Sigmoid colon (tissue), 7 donors: ENCODE data around the gene C5AR1. TPM values are rescaled to one million over a fixed set of nuclear protein-coding genes. Genes with fewer than 3 reads are reported as not detected.
"Not testable (repeated sequence)": the region's sequence is repeated elsewhere in the genome, so short reads cannot be mapped to it uniquely, and the experiment has no call there.

ENCODE experiments used
- DNase-seq: peaks from one replicate; pipeline ENCODE4 v3.0.0-alpha.2; 2019
- H3K27ac ChIP-seq, 4 donors: fragments of 200-600 bp; sonication (generic); one replicate each; pipeline ENCODE4 v1.5.1; 2016 to 2019; ENCODE audit warnings: mild to moderate bottlenecking in 1 of 4
- H3K27me3 ChIP-seq, 3 donors: fragments of 200-600 bp; sonication (generic); one replicate each; pipeline ENCODE4 v1.5.1; 2019; ENCODE audit warnings: mild to moderate bottlenecking in 1 of 3
- H3K36me3 ChIP-seq, 4 donors: fragments of 200-600 bp; sonication (generic); one replicate each; pipeline ENCODE4 v1.5.1; 2016 to 2019
- H3K4me1 ChIP-seq, 4 donors: fragments of 200-600 bp; sonication (generic); one replicate each; pipeline ENCODE4 v1.5.1; 2017 to 2019
- H3K4me3 ChIP-seq, 4 donors: fragments of 200-600 bp; sonication (generic); one replicate each; pipeline ENCODE4 v1.5.1; 2017 to 2019; ENCODE audit warnings: mild to moderate bottlenecking in 2 of 4, moderate library complexity in 1 of 4
- H3K9me3 ChIP-seq, 4 donors: fragments of 200-600 bp in 3 of 4; sonication (generic) in 3 of 4; one replicate each; pipeline versions ENCODE4 v1.5.1 to v1.6.1; 2013 to 2019
- CTCF ChIP-seq, 4 experiments: fragments of 450-650 bp in 3 of 4; fragments of 200-600 bp in 1 of 4; IDR thresholded peaks; one replicate each; pipeline ENCODE4 v1.5.1; 2016 to 2019; ENCODE audit warnings: antibody characterized with exemption in 4 of 4, mild to moderate bottlenecking in 3 of 4, moderate library complexity in 2 of 4
- EP300 ChIP-seq, 4 donors: sonication (generic); formaldehyde crosslinking; IDR thresholded peaks; one replicate each; pipeline ENCODE4 v1.6.1; 2017; ENCODE audit warnings: antibody characterized with exemption in 4 of 4
- POLR2A ChIP-seq, 2 donors: fragments of 450-650 bp; IDR thresholded peaks; one replicate each; pipeline ENCODE4 v1.6.1; 2016; ENCODE audit warnings: antibody characterized with exemption in 2 of 2, mild to moderate bottlenecking in 2 of 2, moderate library complexity in 2 of 2
- POLR2AphosphoS5 ChIP-seq, 4 donors: sonication (generic); formaldehyde crosslinking; IDR thresholded peaks; one replicate each; pipeline ENCODE4 v1.6.1; 2017; ENCODE audit warnings: antibody characterized with exemption in 4 of 4
- WGBS, 2 donors: extraction: QIAGEN DNeasy Blood & Tissue Kit; methylation state at CpG; one replicate each; pipeline ENCODE4 v1.1.7; 2013; 5-methylcytosine and 5-hydroxymethylcytosine counted together
- intact Hi-C: fragments of 100-400 bp; cut with DNase I; formaldehyde crosslinking; loops from one replicate; pipeline ENCODE4 v1.15.1; 2023
- polyA plus RNA-seq, 3 donors: library from polyadenylated mRNA; stranded (reverse); fragments of 200-250 nt; gene quantifications; one replicate each; pipeline ENCODE4 v1.2.3, GENCODE V29; 2013
- total RNA-seq, 4 donors: library from RNA; depleted of rRNA; stranded (reverse); fragments of >200 nt; gene quantifications; one replicate each; pipeline ENCODE4 v1.1.0, GENCODE V29; 2016
- donor health status: healthy with polysubstance abuse.
- donor health status: Bipolar disorder and iron deficiency.
- donor health status: healthy.

Gene C5AR1
- total and polyA plus RNA-seq, 7 donors: 5.4 to 19.4 (median 7.8) TPM

GRCh38 chr19:47274891-47275761 lies 34.5 kb upstream of the C5AR1 start:
- peaks cover 0 to 58% (median 49%) of the 10 kb centered on the region in 4 donors for H3K4me1 ChIP-seq
- H3K27ac ChIP-seq: peak overlapping the region; percentile 93 to 97 (median 97)
- H3K36me3 ChIP-seq: peaks cover 12 to 14% (median 13%) of the 10 kb centered on the region in 4 donors
- peak overlapping the region; percentile 32 to 73 (median 70) for H3K4me3 ChIP-seq
- 10 to 11% methylated on average over 82 of the region's 82 CpGs for WGBS, 2 donors
- no peaks in the 10 kb centered on the region for H3K27me3 ChIP-seq
- TF ChIP-seq POLR2AphosphoS5 (IDR thresholded peaks at IDR 0.05) (peak in 1 of 4 donors; percentile 35), POLR2A (IDR thresholded peaks at IDR 0.05) (no peak)
- H3K9me3 ChIP-seq: no peaks in the 10 kb centered on the region
- intact Hi-C loops: loop anchor here (10.0 kb wide), 3 partner anchors 330 to 1350 kb away; partner anchors contain the start of genes BICRA and EHD2
- DNase-seq: peak; percentile 83

DNA sequence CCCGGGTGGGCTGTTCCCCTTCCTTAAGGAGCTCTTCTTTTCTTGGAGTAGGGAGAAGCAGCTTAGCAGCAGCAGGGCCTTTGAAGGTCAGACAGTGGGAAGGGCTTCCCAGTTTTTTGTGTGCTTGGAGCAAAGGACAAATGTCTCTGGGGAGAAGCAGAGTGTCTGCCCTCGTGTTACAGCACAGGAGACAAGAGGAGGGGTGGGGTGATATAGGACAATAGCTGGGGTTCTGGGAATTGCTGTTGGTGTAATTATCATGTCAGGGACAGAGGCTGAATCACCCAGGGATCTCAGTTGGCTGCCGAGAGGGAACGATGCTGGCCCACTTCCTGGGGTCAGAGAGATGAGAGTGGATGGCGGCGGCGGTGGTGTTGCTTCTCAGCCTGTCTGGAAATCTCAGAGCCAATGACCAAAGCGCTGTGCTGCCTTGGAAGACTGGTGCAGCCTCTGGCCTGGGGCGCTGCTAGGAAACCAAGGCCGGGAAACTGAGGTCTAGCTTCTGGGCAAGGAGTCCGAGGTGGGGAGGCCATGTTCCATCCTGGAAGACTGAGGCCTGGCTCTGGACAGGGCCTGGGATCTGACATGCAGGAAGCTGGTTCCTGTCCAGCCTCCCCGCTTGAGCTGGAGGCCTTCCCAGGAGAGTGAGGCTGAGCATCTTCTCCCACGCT lies 33.7 kb upstream of the C5AR1 start:
- 73 to 80% methylated on average over 13 of the region's 13 CpGs for WGBS, 2 donors
- intact Hi-C loops: loop anchor here (10.0 kb wide), 3 partner anchors 329 to 1349 kb away; partner anchors contain the start of genes BICRA and EHD2
- TF ChIP-seq CTCF (IDR thresholded peaks at IDR 0.05) (no peak), POLR2AphosphoS5 (IDR thresholded peaks at IDR 0.05) (peak in 3 of 4 donors; percentile 19 to 48 (median 46))
- Histone ChIP-seq H3K27ac (peak overlapping the region; percentile 93 to 97 (median 97)), H3K27me3 (no peaks in the 10 kb centered on the region), H3K4me3 (peak overlapping the region; percentile 32 to 73 (median 70)), H3K36me3 (peaks cover 5 to 6% (median 5%) of the 10 kb centered on the region in 4 donors), H3K9me3 (no peaks in the 10 kb centered on the region), H3K4me1 (peaks cover 0 to 66% (median 55%) of the 10 kb centered on the region in 4 donors)
- DNase-seq: peak; percentile 90

DNA sequence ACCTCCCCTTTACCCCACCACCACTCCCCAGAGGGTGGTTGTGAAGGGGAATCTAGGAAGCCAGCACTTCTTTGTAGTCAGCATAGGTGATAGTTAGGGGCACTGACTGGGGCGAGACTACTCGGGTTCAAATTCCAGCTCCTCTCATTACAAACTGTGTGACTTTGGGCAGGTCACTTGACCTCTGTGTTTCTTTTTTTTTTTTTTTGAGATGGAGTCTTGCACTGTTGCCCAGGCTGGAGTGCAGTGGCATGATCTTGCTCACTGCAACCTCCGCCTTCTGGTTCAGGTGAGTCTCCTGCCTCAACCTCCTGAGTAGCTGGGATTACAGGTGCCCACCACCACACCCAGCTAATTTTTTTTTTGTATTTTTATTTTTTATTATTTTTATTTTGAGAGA lies 33.1 kb upstream of the C5AR1 start:
- Histone ChIP-seq H3K4me1 (peaks cover 0 to 71% (median 60%) of the 10 kb centered on the region in 4 donors), H3K27ac (peak overlapping the region; percentile 93 to 97 (median 97))
- not testable (repeated sequence) for H3K9me3 ChIP-seq, H3K4me3 ChIP-seq, H3K27me3 ChIP-seq, DNase-seq, H3K36me3 ChIP-seq
- intact Hi-C loops: loop anchor here (10.0 kb wide), 3 partner anchors 328 to 1348 kb away; partner anchors contain the start of genes BICRA and EHD2
- WGBS, 2 donors: 91 to 94% methylated on average over 3 of the region's 3 CpGs

DNA sequence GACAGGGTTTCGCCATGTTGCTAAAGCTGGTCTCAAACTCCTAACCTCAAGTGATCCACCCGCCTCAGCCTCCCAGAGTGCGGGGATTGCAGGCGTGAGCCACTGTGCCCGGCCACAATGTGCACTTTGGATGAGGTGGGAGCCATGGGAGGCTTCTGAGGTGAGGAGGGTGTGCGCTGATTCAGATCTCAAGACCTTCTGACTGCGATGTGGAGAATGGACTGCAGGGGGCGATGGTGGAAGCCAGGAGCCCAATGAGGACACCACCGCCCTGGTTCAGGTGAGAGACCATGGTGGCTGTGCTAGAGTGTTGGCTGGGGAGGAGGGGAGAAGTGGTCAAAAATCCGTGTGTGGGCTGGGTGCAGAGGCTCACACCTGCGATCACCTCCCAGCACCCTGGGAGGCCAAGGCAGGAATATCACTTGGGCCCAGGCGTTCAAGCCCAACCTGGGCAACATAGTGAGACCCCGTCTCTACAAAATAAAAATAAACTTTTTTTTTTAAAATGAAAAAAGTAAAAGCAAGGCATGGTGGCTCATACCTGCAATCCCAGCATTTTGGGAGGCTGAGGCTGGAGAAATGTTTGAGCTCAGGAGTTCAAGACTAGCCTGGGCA lies 29.4 kb upstream of the C5AR1 start:
- no peaks in the 10 kb centered on the region for H3K9me3 ChIP-seq
- no peak for DNase-seq
- peaks cover 0 to 75% (median 60%) of the 10 kb centered on the region in 4 donors for H3K4me1 ChIP-seq
- WGBS, 2 donors: 88 to 90% methylated on average over 13 of the region's 13 CpGs
- H3K36me3 ChIP-seq: no peaks in the 10 kb centered on the region
- H3K4me3 ChIP-seq: no peak overlapping the region
- H3K27me3 ChIP-seq: no peaks in the 10 kb centered on the region
- TF ChIP-seq CTCF (IDR thresholded peaks at IDR 0.05): peak in 1 of 4 experiments; percentile 12
- TF ChIP-seq POLR2A (IDR thresholded peaks at IDR 0.05): no peak
- no peak for TF ChIP-seq EP300 (IDR thresholded peaks at IDR 0.05)
- TF ChIP-seq POLR2AphosphoS5 (IDR thresholded peaks at IDR 0.05): no peak
- H3K27ac ChIP-seq: peak overlapping the region in 3 of 4 donors; percentile 80 to 97 (median 93)
- intact Hi-C loops: no loop called here

- TF ChIP-seq POLR2A (IDR thresholded peaks at IDR 0.05): no peak
- no peak for TF ChIP-seq CTCF (IDR thresholded peaks at IDR 0.05)
- no peak for TF ChIP-seq POLR2AphosphoS5 (IDR thresholded peaks at IDR 0.05)
- TF ChIP-seq EP300 (IDR thresholded peaks at IDR 0.05): no peak
- intact Hi-C loops: no loop called here
Observed at GRCh38 chr19:47283405-47284059, 26.1 kb upstream of the C5AR1 start.

More at GRCh38 chr19:47283405-47284059, 26.1 kb upstream of the C5AR1 start:
- no peak for DNase-seq
- H3K27ac ChIP-seq: no peak overlapping the region
- no peak overlapping the region for H3K4me3 ChIP-seq
- no peaks in the 10 kb centered on the region for H3K36me3 ChIP-seq
- H3K27me3 ChIP-seq: no peaks in the 10 kb centered on the region
- H3K4me1 ChIP-seq: peaks cover 0 to 47% (median 32%) of the 10 kb centered on the region in 4 donors
- no peaks in the 10 kb centered on the region for H3K9me3 ChIP-seq
- WGBS, 2 donors: 81 to 86% methylated on average over 10 of the region's 10 CpGs
